ENCODE measurements around the gene PDLIM1. TPM values are rescaled to one million over a fixed set of nuclear protein-coding genes. Genes with fewer than 3 reads are reported as not detected.

Gene PDLIM1
- total and polyA plus RNA-seq, 8 donors: 79.6 to 268 (median 97.5) TPM

DNA sequence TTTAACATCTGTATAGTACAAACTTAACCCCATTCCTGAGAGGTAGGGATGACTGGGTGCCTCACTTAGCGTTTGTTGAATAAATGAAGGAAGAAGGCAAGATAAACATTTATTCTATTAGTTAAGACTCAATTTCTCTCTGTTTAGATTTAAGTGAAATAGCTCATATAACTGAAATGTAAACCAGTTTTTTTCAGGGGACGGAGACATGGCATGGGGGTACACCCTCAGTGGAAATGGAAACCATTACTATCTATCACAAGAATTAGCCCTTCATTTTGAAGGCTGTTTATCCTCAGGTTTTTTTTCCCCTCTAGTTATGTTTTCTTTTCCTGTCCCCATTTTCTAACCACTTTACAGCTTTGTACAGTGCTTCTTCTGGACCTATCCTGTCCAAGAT lies 35.6 kb upstream of the PDLIM1 start:
- Histone ChIP-seq H3K4me1 (peaks cover 0 to 18% of the 10 kb centered on the region in 2 donors), H3K27ac (no peak overlapping the region), H3K4me3 (no peak overlapping the region), H3K9me3 (no peaks in the 10 kb centered on the region), H3K36me3 (peaks cover 0 to 7% of the 10 kb centered on the region in 2 donors), H3K27me3 (no peaks in the 10 kb centered on the region)
- no peak for ATAC-seq
- no peak for DNase-seq
- TF ChIP-seq, protein P1, sequence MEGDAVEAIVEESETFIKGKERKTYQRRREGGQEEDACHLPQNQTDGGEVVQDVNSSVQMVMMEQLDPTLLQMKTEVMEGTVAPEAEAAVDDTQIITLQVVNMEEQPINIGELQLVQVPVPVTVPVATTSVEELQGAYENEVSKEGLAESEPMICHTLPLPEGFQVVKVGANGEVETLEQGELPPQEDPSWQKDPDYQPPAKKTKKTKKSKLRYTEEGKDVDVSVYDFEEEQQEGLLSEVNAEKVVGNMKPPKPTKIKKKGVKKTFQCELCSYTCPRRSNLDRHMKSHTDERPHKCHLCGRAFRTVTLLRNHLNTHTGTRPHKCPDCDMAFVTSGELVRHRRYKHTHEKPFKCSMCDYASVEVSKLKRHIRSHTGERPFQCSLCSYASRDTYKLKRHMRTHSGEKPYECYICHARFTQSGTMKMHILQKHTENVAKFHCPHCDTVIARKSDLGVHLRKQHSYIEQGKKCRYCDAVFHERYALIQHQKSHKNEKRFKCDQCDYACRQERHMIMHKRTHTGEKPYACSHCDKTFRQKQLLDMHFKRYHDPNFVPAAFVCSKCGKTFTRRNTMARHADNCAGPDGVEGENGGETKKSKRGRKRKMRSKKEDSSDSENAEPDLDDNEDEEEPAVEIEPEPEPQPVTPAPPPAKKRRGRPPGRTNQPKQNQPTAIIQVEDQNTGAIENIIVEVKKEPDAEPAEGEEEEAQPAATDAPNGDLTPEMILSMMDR (IDR thresholded peaks at IDR 0.05): no peak
- intact Hi-C loops (cut with DNase I): no loop called here

DNA sequence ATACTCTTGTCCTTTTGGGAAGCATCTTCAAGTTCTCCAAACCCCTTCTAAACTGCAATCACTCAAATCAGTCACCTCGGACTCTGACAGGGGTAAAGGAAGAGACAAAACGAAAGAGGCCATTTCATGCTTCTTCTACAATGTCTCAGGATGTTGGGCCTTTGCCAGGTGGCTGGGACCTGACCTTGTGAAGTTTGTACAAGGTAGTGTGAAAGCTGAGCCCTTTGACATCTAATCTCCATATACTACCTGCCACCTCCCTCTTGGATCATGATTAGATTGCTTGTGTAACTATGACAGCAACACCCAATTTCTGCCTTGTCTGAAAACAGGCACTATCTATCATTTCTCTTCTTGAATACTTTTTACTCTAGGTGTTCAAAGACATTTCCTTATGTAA lies 35.1 kb upstream of the PDLIM1 start:
- no peaks in the 10 kb centered on the region for H3K9me3 ChIP-seq
- no peaks in the 10 kb centered on the region for H3K27me3 ChIP-seq
- ATAC-seq (no peak), DNase-seq (no peak)
- H3K4me1 ChIP-seq: peaks cover 0 to 18% of the 10 kb centered on the region in 2 donors
- TF ChIP-seq, protein P1 (IDR thresholded peaks at IDR 0.05): no peak
- peaks cover 0 to 7% of the 10 kb centered on the region in 2 donors for H3K36me3 ChIP-seq
- no peak overlapping the region for H3K4me3 ChIP-seq
- H3K27ac ChIP-seq: no peak overlapping the region
- intact Hi-C loops (cut with DNase I): no loop called here

DNA sequence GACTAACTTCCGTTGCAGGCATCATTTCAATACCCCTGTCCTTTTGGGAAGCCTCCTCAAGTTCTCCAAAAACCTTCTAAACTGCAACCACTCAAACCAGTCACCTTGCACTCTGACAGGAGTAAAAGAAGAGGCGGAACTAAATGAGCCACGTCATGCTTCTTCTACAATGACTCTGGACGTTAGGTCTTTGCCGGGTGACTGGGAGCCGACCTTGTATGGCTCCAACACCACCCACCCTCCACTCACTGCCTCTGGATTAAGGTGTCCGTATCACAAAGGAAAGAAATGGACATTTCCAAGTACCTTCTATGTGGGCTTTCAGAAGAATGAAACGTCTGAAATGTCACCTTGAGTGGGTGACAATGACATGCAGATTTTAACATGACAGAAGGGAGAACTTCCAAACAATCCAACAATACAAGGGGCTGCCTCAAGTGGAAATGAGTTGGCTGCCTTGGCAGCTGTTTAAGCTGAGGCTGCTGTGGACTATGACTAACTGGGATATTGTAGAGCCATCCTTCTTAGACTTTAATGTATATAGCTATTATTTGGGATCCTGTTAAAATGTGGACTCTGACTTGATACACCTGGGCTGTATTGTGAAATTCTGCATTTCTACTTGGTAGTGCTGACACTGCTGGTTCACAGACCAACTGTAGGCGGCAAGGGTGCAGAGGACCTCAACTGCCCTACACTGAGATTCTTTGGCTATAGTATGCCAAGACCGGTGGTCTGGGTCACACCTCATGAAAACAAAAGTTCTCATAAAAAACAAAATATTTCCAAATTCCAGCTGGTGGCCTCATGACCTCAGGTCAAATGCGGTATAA lies 33.8 kb upstream of the PDLIM1 start:
- ATAC-seq (no peak), DNase-seq (no peak)
- TF ChIP-seq, protein P1 (IDR thresholded peaks at IDR 0.05): no peak
- Histone ChIP-seq H3K36me3 (peaks cover 0 to 7% of the 10 kb centered on the region in 2 donors), H3K27ac (no peak overlapping the region), H3K9me3 (no peaks in the 10 kb centered on the region), H3K4me1 (peaks cover 0 to 18% of the 10 kb centered on the region in 2 donors), H3K4me3 (no peak overlapping the region), H3K27me3 (no peaks in the 10 kb centered on the region)
- intact Hi-C loops (cut with DNase I): no loop called here

DNA sequence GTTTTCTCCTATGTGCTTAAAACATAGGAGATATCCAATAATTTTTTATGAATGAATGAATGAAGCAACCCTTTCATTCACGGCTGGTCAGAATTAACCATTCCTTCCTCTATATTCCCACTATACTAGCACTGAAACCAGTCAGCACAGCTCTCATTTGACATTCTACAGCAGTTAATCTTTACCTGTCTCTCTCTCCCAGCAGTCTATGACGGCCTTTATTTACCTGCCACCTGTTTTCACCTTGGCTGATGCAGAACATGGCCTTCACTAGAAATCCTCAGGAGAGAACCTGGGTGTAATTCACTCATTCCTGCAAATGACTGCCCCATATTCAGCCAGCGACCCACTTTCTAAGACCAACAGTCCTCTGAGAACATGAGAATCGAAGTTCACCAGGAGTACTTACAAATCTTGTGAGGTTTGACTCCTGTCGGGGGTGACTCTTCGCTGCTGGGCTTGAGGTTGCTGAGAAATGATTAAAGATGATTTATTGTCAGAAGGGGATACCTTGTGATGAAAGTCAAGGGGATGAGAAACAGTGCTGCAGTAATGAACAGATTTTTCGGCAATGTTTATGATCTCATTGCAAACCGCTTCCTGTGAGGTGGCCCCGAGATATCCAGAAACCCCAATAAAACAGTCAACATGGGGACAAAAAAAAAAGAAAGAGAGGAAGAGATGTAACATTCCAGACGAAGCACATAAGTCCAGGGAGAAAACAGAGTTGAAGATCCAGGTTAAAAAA lies 30.9 kb upstream of the PDLIM1 start:
- intact Hi-C loops (cut with DNase I): no loop called here
- Histone ChIP-seq H3K27ac (no peak overlapping the region), H3K9me3 (no peaks in the 10 kb centered on the region), H3K4me3 (no peak overlapping the region), H3K27me3 (no peaks in the 10 kb centered on the region), H3K36me3 (peaks cover 0 to 7% of the 10 kb centered on the region in 2 donors), H3K4me1 (peaks cover 0 to 6% of the 10 kb centered on the region in 2 donors)
- TF ChIP-seq, protein P1 (IDR thresholded peaks at IDR 0.05): no peak
- no peak for ATAC-seq
- no peak for DNase-seq

DNA sequence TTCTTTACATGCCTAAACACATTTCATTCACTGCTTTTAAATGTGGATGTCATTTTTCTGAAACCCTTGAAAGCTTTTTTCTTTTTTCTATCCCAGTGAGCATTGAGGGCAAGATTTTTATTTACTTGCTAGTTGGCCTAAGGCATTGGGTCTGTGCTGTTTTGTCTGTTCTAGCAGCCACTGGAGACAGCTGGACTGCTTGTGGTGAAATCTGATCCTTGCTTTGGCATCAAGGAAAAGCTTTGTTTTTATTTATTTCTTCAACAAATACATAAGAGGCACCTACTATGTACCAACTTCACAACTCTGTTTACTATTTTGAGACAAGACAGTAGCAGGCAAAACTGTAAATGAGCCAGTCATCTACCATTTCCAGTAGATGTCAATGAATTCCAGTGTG lies 28.4 kb upstream of the PDLIM1 start:
- Histone ChIP-seq H3K36me3 (peaks cover 0 to 7% of the 10 kb centered on the region in 2 donors), H3K4me1 (no peaks in the 10 kb centered on the region), H3K27ac (no peak overlapping the region), H3K9me3 (no peaks in the 10 kb centered on the region), H3K4me3 (no peak overlapping the region), H3K27me3 (no peaks in the 10 kb centered on the region)
- peak in 2 of 4 donors; percentile 36 to 64 for DNase-seq
- TF ChIP-seq, protein P1 (IDR thresholded peaks at IDR 0.05): no peak
- ATAC-seq: no peak
- intact Hi-C loops (cut with DNase I): no loop called here

All from left lung (tissue), 10 donors.